AG04450 (cell line): Measurements from ENCODE around the gene ADAM19. TPM values are rescaled to one million over a fixed set of nuclear protein-coding genes. Genes with fewer than 3 reads are reported as not detected.
A peak's percentile ranks its signal among the peaks of the same experiment; 100 is the strongest.

Experiments
- CTCF ChIA-PET: fragments of 300-600, 350-600 bp; formaldehyde crosslinking; extraction: SDS; loops from one replicate; lab custom pipeline; 2022; ENCODE audit warnings: antibody characterized with exemption, inconsistent platforms; lab: Charles Lee
- POLR2A ChIA-PET: fragments of 350-600 bp; formaldehyde crosslinking; extraction: SDS; loops from one replicate; lab custom pipeline; 2021; ENCODE audit warnings: antibody characterized with exemption, inconsistent platforms; lab: Yijun Ruan, JAX
- DNase-seq: peaks from one replicate; pipeline ENCODE4 v3.0.0-alpha.2; 2011; ENCODE audit warnings: low read depth, low spot score
- H3K27ac ChIP-seq: one replicate; pipeline ENCODE4 v1.5.1; 2012; ENCODE audit warnings: low read depth, low read length, control low read depth
- H3K27me3 ChIP-seq: one replicate; pipeline ENCODE4 v1.6.0; 2012; ENCODE audit warnings: low read length; ENCODE audit not compliant: control insufficient read depth, insufficient read depth
- H3K4me3 ChIP-seq: 2 replicates; pipeline ENCODE4 v1.5.1; 2011; ENCODE audit warnings: mild to moderate bottlenecking, low read depth, low read length, control low read depth
- H3K9me3 ChIP-seq: 2 replicates; pipeline ENCODE4 v1.5.1; 2012; ENCODE audit warnings: low read length; ENCODE audit not compliant: control insufficient read depth, insufficient read depth
- polyA plus RNA-seq: library from polyadenylated mRNA; depleted of rRNA; stranded (reverse); fragments of >200 nt; gene quantifications from 2 replicates; pipeline ENCODE4 v1.2.3, GENCODE V29; 2011
- TF ChIP-seq, protein P1 (sequence below): IDR thresholded peaks from 2 replicates; pipeline ENCODE4 v1.5.1; 2011; ENCODE audit warnings: low read depth, low read length, control low read depth, inconsistent platforms

ADAM19 gene
- polyA plus RNA-seq, 1 experiment: 44.7 TPM

DNA sequence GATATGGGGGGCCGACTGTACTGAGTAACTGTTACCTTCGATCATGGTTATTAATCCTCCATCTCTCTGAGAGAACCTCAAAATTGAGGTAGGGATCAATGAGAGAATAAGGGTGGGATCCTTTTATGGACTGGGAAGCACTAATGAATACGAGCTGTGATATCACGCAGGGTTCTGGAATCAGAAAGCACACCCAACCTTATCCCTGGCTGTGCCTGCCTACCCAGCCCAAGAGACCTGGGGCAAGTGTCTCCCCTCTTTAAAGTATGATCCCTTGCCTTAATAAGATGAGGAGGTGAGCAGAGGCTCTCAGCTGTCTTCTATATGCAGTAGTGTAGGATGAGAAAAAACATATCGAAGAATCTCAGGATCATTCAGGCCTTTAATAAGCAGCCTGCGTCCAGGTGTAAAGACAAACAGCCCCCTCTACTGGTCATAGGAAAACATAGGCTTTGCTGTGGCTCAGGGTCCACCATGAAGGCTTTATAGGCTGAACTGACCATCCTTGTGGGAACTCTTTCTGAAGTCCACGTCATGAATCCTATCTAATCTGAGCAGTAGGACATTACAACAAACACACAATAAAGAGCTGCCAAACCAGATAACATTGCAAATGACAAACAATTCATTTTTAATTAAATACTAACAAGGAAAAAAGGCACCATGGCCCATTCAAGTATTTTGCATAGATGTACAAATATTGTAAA lies 98.7 kb downstream of the ADAM19 start:
- TF ChIP-seq, protein P1, sequence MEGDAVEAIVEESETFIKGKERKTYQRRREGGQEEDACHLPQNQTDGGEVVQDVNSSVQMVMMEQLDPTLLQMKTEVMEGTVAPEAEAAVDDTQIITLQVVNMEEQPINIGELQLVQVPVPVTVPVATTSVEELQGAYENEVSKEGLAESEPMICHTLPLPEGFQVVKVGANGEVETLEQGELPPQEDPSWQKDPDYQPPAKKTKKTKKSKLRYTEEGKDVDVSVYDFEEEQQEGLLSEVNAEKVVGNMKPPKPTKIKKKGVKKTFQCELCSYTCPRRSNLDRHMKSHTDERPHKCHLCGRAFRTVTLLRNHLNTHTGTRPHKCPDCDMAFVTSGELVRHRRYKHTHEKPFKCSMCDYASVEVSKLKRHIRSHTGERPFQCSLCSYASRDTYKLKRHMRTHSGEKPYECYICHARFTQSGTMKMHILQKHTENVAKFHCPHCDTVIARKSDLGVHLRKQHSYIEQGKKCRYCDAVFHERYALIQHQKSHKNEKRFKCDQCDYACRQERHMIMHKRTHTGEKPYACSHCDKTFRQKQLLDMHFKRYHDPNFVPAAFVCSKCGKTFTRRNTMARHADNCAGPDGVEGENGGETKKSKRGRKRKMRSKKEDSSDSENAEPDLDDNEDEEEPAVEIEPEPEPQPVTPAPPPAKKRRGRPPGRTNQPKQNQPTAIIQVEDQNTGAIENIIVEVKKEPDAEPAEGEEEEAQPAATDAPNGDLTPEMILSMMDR: peak; percentile 84
- Histone ChIP-seq H3K27me3 (no peaks in the 10 kb centered on the region), H3K9me3 (no peaks in the 10 kb centered on the region), H3K4me3 (no peak overlapping the region), H3K27ac (no peak overlapping the region)
- ChIA-PET POLR2A (interaction anchor here (0.7 kb wide), 1 partner anchor 254 kb away, joined by 6 read pairs; the partner anchor contains the start of gene THG1L), CTCF (interaction anchor here (0.5 to 7.0 kb wide), 57 partner anchors 8 to 1282 kb away, joined by 3 to 53 read pairs (median 5); partner anchors contain the start of genes LSM11, NIPAL4 and THG1L)
- DNase-seq: peak; percentile 37

DNA sequence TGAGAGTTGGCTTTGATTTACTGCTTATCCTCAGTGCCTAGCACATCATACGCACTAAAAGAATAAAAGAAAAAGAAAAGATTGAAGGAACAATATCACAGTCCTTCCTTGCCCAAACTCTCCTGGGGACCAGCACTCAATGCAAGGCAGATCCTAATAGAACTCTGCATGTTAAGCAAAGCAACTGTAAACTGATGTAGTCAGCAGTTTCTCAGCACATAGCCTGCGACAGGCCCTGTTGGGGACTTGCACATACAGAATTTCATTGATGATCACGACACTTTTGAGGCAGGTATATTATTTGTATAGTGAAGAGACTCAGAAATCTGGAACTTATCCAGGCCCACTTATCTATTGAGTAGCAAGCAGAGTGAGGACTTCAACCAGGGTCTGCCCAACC lies 100.1 kb downstream of the ADAM19 start:
- TF ChIP-seq, protein P1: no peak
- DNase-seq: no peak
- ChIA-PET CTCF (interaction anchor here (0.7 to 7.0 kb wide), 7 partner anchors 12 to 268 kb away, joined by 3 to 53 read pairs (median 4); partner anchors contain the start of gene LSM11), POLR2A (no interaction called here)
- Histone ChIP-seq H3K27ac (no peak overlapping the region), H3K4me3 (no peak overlapping the region), H3K27me3 (no peaks in the 10 kb centered on the region), H3K9me3 (no peaks in the 10 kb centered on the region)

DNA sequence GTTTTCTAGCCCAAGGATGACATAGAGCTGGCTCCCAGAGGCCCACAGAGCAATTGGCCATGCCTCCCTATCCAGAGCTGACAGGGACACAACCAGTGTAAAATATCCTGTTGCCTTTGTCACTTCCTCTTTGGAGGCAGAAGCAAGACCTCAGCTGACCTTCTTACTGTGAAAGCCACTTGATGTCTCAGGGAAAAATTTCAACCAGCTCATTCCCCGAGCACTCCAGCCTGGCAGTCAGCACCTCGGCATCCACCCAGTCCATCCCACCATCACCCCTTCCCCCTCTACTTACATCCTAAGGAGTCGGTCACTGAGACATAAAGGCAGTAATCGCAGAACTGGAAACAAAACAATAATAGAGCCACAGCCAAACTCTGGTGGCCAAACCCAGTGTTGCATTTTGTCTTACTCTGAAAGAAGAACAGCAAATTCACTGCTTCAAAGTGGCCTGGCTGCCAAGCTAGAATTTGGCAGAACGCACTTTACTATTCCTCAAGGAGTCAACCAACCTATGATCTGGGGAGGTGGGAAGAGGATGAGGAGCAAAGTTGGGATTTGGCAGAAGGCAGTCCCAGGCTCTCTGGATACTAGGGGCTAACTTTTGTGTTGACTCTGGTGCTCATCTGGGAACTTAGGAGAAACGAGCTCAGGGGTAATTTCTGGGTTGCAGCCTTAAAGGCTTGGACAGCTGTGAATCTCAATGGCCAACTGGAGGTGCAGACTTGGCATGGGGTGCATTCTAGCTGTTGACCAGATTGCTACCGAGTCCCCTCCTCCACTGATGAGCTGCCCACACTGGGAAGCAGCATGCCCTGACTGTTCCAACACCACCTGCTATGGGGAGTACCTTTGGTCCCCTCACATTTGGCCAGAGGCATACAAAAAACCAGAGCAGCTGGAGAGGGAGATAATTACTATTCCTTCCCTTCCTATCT lies 101.9 kb downstream of the ADAM19 start:
- POLR2A ChIA-PET: no interaction called here
- CTCF ChIA-PET: interaction anchor here (0.8 to 7.0 kb wide), 10 partner anchors 11 to 269 kb away, joined by 3 to 53 read pairs (median 6); partner anchors contain the start of gene NIPAL4
- H3K27ac ChIP-seq: no peak overlapping the region
- no peak overlapping the region for H3K4me3 ChIP-seq
- no peaks in the 10 kb centered on the region for H3K9me3 ChIP-seq
- no peaks in the 10 kb centered on the region for H3K27me3 ChIP-seq
- TF ChIP-seq, protein P1: no peak
- no peak for DNase-seq

DNA sequence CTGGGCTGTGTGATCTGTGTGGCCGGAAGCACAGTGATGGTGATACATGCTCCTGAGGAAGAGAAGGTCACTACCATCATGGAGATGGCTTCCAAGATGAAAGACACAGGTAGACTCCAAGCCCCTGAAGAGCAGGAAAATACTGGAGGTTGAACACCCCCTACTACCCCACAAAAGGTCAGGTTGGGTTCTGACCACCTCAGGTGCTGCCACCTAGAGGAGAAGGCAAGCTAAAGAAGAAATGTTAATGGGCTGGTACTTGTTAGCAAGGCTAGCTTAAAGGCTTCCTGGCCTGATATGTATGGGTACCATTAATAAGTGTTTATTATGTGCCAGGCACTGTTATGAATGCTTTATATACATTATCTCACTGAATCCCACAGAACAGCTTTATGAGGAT lies 103.9 kb downstream of the ADAM19 start:
- TF ChIP-seq, protein P1: peak; percentile 68
- ChIA-PET POLR2A (no interaction called here), CTCF (interaction anchor here (0.6 to 7.6 kb wide), 36 partner anchors 9 to 272 kb away, joined by 3 to 53 read pairs (median 4); partner anchors contain the start of genes LSM11, NIPAL4 and THG1L)
- H3K4me3 ChIP-seq: no peak overlapping the region
- no peak for DNase-seq
- no peaks in the 10 kb centered on the region for H3K27me3 ChIP-seq
- H3K9me3 ChIP-seq: no peaks in the 10 kb centered on the region
- no peak overlapping the region for H3K27ac ChIP-seq
